ENCODE measurements around the gene CASTOR1.

GRCh38 chr22:30243661-30244060 is 45.6 kb downstream of the CASTOR1 start:
- TF ChIP-seq CTCF (IDR thresholded peaks at IDR 0.05), result no peak
- no peak for TF ChIP-seq POLR2A (IDR thresholded peaks at IDR 0.05)

Measured in vagina (tissue), 2 donors.